Activated CD4-positive, alpha-beta memory T cell treated with anti-CD3 and anti-CD28 coated beads for 36 hours (primary cell): ENCODE data around the gene COIL. TPM values are rescaled to one million over a fixed set of nuclear protein-coding genes. Genes with fewer than 3 reads are reported as not detected.
"Not testable (repeated sequence)": the region's sequence is repeated elsewhere in the genome, so short reads cannot be mapped to it uniquely, and the experiment has no call there.

ENCODE experiments used
- CTCF ChIA-PET: fragments of 350-600 bp; sonication (Branson Sonifier 250); formaldehyde crosslinking; loops from one replicate; lab custom pipeline; 2021; ENCODE audit warnings: antibody characterized with exemption, inconsistent platforms; lab: Charles Lee
- POLR2A ChIA-PET: fragments of 350-600 bp; sonication (Branson Sonifier 250); formaldehyde crosslinking; loops from one replicate; lab custom pipeline; 2021; ENCODE audit warnings: antibody characterized with exemption; lab: Charles Lee
- DNase-seq: peaks from one replicate; pipeline ENCODE4 v3.0.0-alpha.2; 2020
- H3K27ac Mint-ChIP-seq: one replicate; pipeline ENCODE4 v1.8.0; 2021; ENCODE audit warnings: mixed read lengths
- H3K27me3 Mint-ChIP-seq: one replicate; pipeline ENCODE4 v1.8.0; 2021; ENCODE audit warnings: mixed read lengths
- H3K36me3 Mint-ChIP-seq: one replicate; pipeline ENCODE4 v1.8.0; 2021; ENCODE audit warnings: mixed read lengths
- H3K4me1 Mint-ChIP-seq: one replicate; pipeline ENCODE4 v1.8.0; 2021; ENCODE audit warnings: low read depth, mixed read lengths
- H3K4me3 Mint-ChIP-seq: one replicate; pipeline ENCODE4 v1.8.0; 2021; ENCODE audit warnings: mild to moderate bottlenecking, mixed read lengths
- H3K9me3 Mint-ChIP-seq: one replicate; pipeline ENCODE4 v1.8.0; 2021; ENCODE audit warnings: mixed read lengths
- intact Hi-C: fragments of 100-400 bp; cut with micrococcal nuclease; formaldehyde crosslinking; loops from one replicate; pipeline ENCODE4 v1.15.1; 2023
- total RNA-seq, 2 experiments: library from RNA; stranded (reverse); gene quantifications; one replicate each; pipeline ENCODE4 v1.2.3, GENCODE V29; 2021

COIL gene
- total RNA-seq, 2 experiments from 2014 or later: 16.9 TPM

- no peaks in the 10 kb centered on the region for H3K9me3 Mint-ChIP-seq
- no peaks in the 10 kb centered on the region for H3K27me3 Mint-ChIP-seq
- CTCF ChIA-PET: no interaction called here
- POLR2A ChIA-PET: no interaction called here
- peaks cover 13% of the 10 kb centered on the region for H3K36me3 Mint-ChIP-seq
- H3K27ac Mint-ChIP-seq: no peak overlapping the region
- H3K4me3 Mint-ChIP-seq: no peak overlapping the region
- intact Hi-C loops: no loop called here
- no peaks in the 10 kb centered on the region for H3K4me1 Mint-ChIP-seq
- DNase-seq: no peak
Measured at GRCh38 chr17:56992364-56992763, 31.5 kb upstream of the COIL start.

GRCh38 chr17:56988901-56989572 lies 28.2 kb upstream of the COIL start:
- Mint-ChIP-seq H3K36me3 (peaks cover 19% of the 10 kb centered on the region), H3K27me3 (no peaks in the 10 kb centered on the region), H3K4me3 (no peak overlapping the region), H3K4me1 (no peaks in the 10 kb centered on the region), H3K27ac (no peak overlapping the region), H3K9me3 (no peaks in the 10 kb centered on the region)
- CTCF ChIA-PET: interaction anchor here (1.2 kb wide), 1 partner anchor 50 kb away, joined by 4 read pairs; no protein-coding TSS in a partner anchor
- intact Hi-C loops: no loop called here
- DNase-seq: no peak
- POLR2A ChIA-PET: no interaction called here

DNA sequence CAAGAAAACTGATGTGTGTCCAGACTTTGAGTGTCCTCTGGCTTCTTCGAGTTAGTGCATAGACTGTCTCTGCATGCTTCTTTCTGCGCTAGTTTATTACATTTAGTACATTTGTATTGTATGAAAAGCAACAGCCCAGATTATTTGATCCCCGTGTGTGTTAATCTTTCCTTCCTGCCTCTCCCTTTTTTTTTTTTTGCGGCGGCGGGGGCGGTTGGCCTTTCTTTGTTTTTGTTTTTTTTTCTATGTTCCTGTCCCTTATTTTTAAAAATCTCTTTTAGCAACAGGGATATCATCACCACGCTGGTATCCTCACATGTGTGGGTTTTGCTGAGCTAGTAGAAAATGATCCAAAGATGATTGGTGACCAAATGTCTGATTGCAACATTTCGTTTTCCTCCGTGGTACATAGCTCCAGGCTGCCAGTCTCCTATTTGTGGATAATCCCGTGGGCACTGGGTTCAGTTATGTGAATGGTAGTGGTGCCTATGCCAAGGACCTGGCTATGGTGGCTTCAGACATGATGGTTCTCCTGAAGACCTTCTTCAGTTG lies 26.5 kb upstream of the COIL start:
- Mint-ChIP-seq H3K27me3 (no peaks in the 10 kb centered on the region), H3K4me1 (no peaks in the 10 kb centered on the region), H3K4me3 (no peak overlapping the region), H3K27ac (no peak overlapping the region), H3K9me3 (no peaks in the 10 kb centered on the region), H3K36me3 (peaks cover 19% of the 10 kb centered on the region)
- ChIA-PET CTCF (no interaction called here), POLR2A (interaction anchor here (0.6 kb wide), 1 partner anchor 43 kb away, joined by 5 read pairs; no protein-coding TSS in a partner anchor)
- DNase-seq: no peak
- intact Hi-C loops: no loop called here

- no peaks in the 10 kb centered on the region for H3K27me3 Mint-ChIP-seq
- no peak for DNase-seq
- no peaks in the 10 kb centered on the region for H3K9me3 Mint-ChIP-seq
- H3K27ac Mint-ChIP-seq: no peak overlapping the region
- CTCF ChIA-PET: no interaction called here
- H3K4me1 Mint-ChIP-seq: no peaks in the 10 kb centered on the region
- H3K4me3 Mint-ChIP-seq: no peak overlapping the region
- POLR2A ChIA-PET: interaction anchor here (1.2 kb wide), 1 partner anchor 25 kb away, joined by 3 read pairs; no protein-coding TSS in a partner anchor
- H3K36me3 Mint-ChIP-seq: peaks cover 21% of the 10 kb centered on the region
- intact Hi-C loops: no loop called here
Measured at GRCh38 chr17:56985371-56986162, 24.7 kb upstream of the COIL start.

- ChIA-PET POLR2A (no interaction called here), CTCF (no interaction called here)
- Mint-ChIP-seq H3K4me1 (peaks cover 9% of the 10 kb centered on the region), H3K27ac (no peak overlapping the region), H3K36me3 (peaks cover 21% of the 10 kb centered on the region), H3K27me3 (no peaks in the 10 kb centered on the region), H3K4me3 (no peak overlapping the region), H3K9me3 (no peaks in the 10 kb centered on the region)
- intact Hi-C loops: no loop called here
- DNase-seq: no peak
Measured at GRCh38 chr17:56983366-56983765, 22.5 kb upstream of the COIL start.

DNA sequence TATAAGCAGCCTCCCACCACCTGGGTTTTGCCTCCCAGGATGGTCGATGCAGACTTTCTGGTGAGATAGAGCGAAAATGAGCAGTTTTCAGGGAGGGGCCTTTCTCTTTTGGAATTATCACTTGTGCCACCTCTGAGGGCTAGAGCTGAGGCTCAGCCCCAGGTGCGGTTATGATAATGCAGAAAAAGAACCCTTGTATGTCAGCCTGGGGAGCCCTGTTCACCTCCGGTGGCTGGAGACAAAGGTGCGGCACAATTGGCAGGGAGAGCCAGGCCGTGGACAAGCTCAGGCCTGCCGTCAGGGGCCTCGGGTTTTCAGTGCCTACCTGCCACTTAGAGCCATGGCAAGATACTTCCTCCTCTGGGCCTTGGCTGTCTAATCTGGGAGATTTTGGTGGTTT lies 21.5 kb upstream of the COIL start:
- no peak overlapping the region for H3K4me3 Mint-ChIP-seq
- intact Hi-C loops: no loop called here
- H3K27me3 Mint-ChIP-seq: no peaks in the 10 kb centered on the region
- H3K36me3 Mint-ChIP-seq: peaks cover 11% of the 10 kb centered on the region
- ChIA-PET CTCF (interaction anchor here (0.6 to 0.7 kb wide), 2 partner anchors 30 to 34 kb away, joined by 3 read pairs; no protein-coding TSS in a partner anchor), POLR2A (no interaction called here)
- DNase-seq: no peak
- H3K9me3 Mint-ChIP-seq: no peaks in the 10 kb centered on the region
- no peak overlapping the region for H3K27ac Mint-ChIP-seq
- peaks cover 13% of the 10 kb centered on the region for H3K4me1 Mint-ChIP-seq

- H3K27me3 Mint-ChIP-seq, DNase-seq, H3K9me3 Mint-ChIP-seq, intact Hi-C loops, H3K36me3 Mint-ChIP-seq, POLR2A ChIA-PET, H3K4me3 Mint-ChIP-seq, CTCF ChIA-PET, H3K27ac Mint-ChIP-seq: not testable (repeated sequence)
- H3K4me1 Mint-ChIP-seq: peaks cover 18% of the 10 kb centered on the region
Measured at GRCh38 chr17:56980526-56980925, 19.7 kb upstream of the COIL start.

DNA sequence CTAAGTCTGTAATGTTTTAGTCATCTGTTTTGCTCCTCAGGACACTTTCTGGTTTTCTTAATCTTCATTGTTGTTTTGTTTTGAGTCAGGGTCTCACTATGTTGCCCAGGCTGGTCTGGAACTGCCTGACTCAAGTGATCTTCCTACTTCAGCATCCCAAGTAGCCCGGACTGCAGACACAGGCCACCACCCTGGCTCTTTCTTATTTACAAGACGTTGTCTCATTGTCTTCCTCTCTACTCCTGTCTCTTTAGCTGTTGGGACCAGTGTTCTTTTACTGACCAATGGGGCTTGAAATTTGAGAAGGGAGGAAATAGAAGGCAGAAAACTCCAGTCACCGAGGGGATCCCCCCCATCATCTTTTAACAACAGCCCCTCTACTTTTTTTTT lies 18.2 kb upstream of the COIL start:
- H3K4me1 Mint-ChIP-seq: peaks cover 18% of the 10 kb centered on the region
- peak overlapping the region; percentile 77 for H3K27ac Mint-ChIP-seq
- ChIA-PET CTCF (interaction anchor here (0.7 to 2.1 kb wide), 4 partner anchors 32 to 520 kb away, joined by 3 to 8 read pairs (median 5); no protein-coding TSS in a partner anchor), POLR2A (interaction anchor here (1.5 kb wide), 1 partner anchor 107 kb away, joined by 6 read pairs; the partner anchor contains the start of gene AKAP1)
- intact Hi-C loops: loop anchor here (5.0 kb wide), 1 partner anchor 33 kb away; no protein-coding TSS in a partner anchor
- peaks cover 2% of the 10 kb centered on the region for H3K36me3 Mint-ChIP-seq
- H3K4me3 Mint-ChIP-seq: peak overlapping the region; percentile 94
- no peaks in the 10 kb centered on the region for H3K9me3 Mint-ChIP-seq
- H3K27me3 Mint-ChIP-seq: no peaks in the 10 kb centered on the region
- no peak for DNase-seq

DNA sequence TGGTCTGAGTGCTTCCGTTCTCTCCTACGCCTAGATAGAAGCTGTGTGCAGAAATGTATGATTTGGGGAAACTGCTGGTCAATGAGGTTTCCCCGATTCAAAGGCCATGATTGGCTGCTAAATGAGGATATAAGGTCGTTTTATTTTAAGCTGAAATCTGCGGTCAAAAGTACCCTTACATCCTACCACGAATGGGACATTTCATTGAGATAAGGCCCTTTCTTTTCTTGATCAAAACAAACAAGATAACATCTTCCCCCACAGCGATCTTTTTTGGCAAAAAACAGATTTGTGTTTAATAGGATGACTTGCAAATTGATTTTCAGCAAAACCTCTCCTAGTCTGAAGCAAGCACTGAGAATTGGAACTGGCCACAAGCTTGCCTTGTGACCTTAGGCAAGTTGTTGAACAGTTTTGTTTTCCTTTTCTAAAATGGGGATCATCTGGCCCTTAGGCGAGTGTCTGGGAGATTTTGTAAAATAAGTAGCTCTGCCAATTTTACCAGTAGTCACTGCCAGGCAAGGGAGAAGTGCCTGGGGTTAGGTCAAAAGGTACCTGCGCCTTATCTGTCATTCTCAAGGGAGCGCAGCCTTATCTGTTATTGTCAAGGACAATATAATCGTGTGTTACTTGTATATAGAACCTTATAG lies 17.7 kb upstream of the COIL start:
- DNase-seq: no peak
- H3K27ac Mint-ChIP-seq: peak overlapping the region; percentile 77

DNA sequence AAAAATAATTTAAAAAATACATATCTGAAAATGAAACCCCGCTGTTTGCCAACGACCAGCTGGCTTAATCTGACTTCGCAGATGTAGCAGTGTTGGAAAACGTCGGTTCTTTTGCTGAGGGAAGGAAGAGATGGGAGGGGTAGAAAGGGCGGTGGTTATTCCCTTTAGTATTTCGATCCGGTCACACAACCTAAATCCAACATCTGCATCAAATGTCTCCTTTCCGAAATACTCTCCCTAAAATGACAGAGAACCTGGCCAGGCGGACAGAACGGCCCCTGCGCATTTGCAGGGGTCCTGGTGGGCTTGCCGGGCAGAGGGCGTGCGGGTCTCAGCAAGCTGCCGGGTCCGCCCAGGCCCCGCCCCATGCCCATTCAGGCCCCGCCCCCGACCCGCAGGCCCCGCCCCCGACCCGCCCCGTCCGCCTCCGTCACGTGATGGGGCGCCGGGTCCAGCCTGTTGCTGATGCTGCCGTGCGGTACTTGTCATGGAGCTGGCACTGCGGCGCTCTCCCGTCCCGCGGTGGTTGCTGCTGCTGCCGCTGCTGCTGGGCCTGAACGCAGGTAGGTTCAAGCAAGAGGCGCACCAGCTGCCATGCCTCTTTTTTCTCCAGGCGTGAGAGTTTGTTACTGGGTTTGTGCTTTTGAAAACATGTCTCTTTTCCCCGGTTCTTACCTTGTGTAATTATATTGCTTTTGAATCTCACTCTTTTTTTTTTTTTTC lies 17.0 kb upstream of the COIL start, which contains the start of gene SCPEP1:
Gene SCPEP1, plus strand, starts transcription at position 459 of the 723 bp plus-strand sequence. Its CDS starts 29 bp downstream, at position 488.
- H3K27me3 Mint-ChIP-seq: no peaks in the 10 kb centered on the region
- H3K9me3 Mint-ChIP-seq: no peaks in the 10 kb centered on the region
- CTCF ChIA-PET: interaction anchor here (0.7 to 2.1 kb wide), 5 partner anchors 13 to 464 kb away, joined by 3 to 6 read pairs (median 4); no protein-coding TSS in a partner anchor
- H3K36me3 Mint-ChIP-seq: peaks cover 2% of the 10 kb centered on the region
- POLR2A ChIA-PET: interaction anchor here (0.6 to 1.5 kb wide), 6 partner anchors 9 to 144 kb away, joined by 3 to 6 read pairs (median 3); partner anchors contain the start of genes AKAP1, C17orf67, DGKE and TRIM25
- intact Hi-C loops: loop anchor here (1.0 to 5.0 kb wide), 3 partner anchors 17 to 107 kb away; partner anchors contain the start of genes AKAP1 and COIL
- H3K4me1 Mint-ChIP-seq: peaks cover 18% of the 10 kb centered on the region
- peak; percentile 89 for DNase-seq
- peak within 1 kb of the TSS; percentile 77 for H3K27ac Mint-ChIP-seq
- peak within 1 kb of the TSS; percentile 94 for H3K4me3 Mint-ChIP-seq

More for the DNA sequence above, 17.7 kb upstream of the COIL start:
- ChIA-PET POLR2A (interaction anchor here (0.6 to 1.5 kb wide), 5 partner anchors 10 to 145 kb away, joined by 3 to 6 read pairs (median 3); partner anchors contain the start of genes AKAP1, C17orf67 and DGKE), CTCF (interaction anchor here (0.7 to 2.1 kb wide), 6 partner anchors 14 to 519 kb away, joined by 3 to 8 read pairs (median 5); no protein-coding TSS in a partner anchor)
- Mint-ChIP-seq H3K36me3 (peaks cover 2% of the 10 kb centered on the region), H3K9me3 (no peaks in the 10 kb centered on the region), H3K4me3 (peak overlapping the region; percentile 94), H3K27me3 (no peaks in the 10 kb centered on the region), H3K4me1 (peaks cover 18% of the 10 kb centered on the region)
- intact Hi-C loops: loop anchor here (1.0 to 5.0 kb wide), 3 partner anchors 17 to 107 kb away; partner anchors contain the start of genes AKAP1 and COIL
